HG02798 (cell line): ENCODE measurements around the gene DDX52.

Source experiments
- ATAC-seq: cut with Tn5 transposase; IDR thresholded peaks from one replicate; pipeline ENCODE4 v1.9.1; 2021; ENCODE audit warnings: mild to moderate bottlenecking; ENCODE audit not compliant: unreplicated experiment, poor library complexity

The DDX52 gene

GRCh38 chr17:37604556-37604955, 38.7 kb downstream of the DDX52 start:
- no peak for ATAC-seq

- ATAC-seq = no peak
These were observed 45.1 kb downstream of the DDX52 start for GRCh38 chr17:37598145-37598544.

GRCh38 chr17:37592291-37592690, 51.0 kb downstream of the DDX52 start:
- no peak for ATAC-seq

- no peak for ATAC-seq
These were observed 58.2 kb downstream of the DDX52 start for GRCh38 chr17:37585066-37585465.

- no peak for ATAC-seq
These were observed 67.0 kb downstream of the DDX52 start for GRCh38 chr17:37576281-37576680.

- no peak for ATAC-seq
These were observed 68.8 kb downstream of the DDX52 start for GRCh38 chr17:37574427-37574826.

- ATAC-seq = no peak
These were observed 71.6 kb downstream of the DDX52 start for GRCh38 chr17:37571674-37572073.

- ATAC-seq = no peak
These were observed 72.6 kb downstream of the DDX52 start for GRCh38 chr17:37570527-37571093.

GRCh38 chr17:37568350-37569053, 74.7 kb downstream of the DDX52 start:
- no peak for ATAC-seq

- ATAC-seq = no peak
These were observed 75.7 kb downstream of the DDX52 start for GRCh38 chr17:37567538-37567937.

GRCh38 chr17:37567137-37567536, 76.1 kb downstream of the DDX52 start:
- ATAC-seq = no peak

- no peak for ATAC-seq
These were observed 79.0 kb downstream of the DDX52 start for GRCh38 chr17:37564252-37564651.

- no peak for ATAC-seq
These were observed 81.1 kb downstream of the DDX52 start for GRCh38 chr17:37562016-37562745.
